Germinal center (tissue), 1 donor: Measurements from ENCODE around the gene IGSF11.
"Not testable (repeated sequence)": the region's sequence is repeated elsewhere in the genome, so short reads cannot be mapped to it uniquely, and the experiment has no call there.

ENCODE experiments used
- DNase-seq: peaks from one replicate; pipeline ENCODE4 v3.0.0; 2012; ENCODE audit warnings: mixed read lengths, low spot score

Gene IGSF11

GRCh38 chr3:119034256-119035013, at the start of gene IGSF11:
Gene IGSF11 (minus strand): TSS chr3:119034846. CDS start chr3:119034582, 264 bp downstream.
- peak; percentile 80 for DNase-seq

GRCh38 chr3:119080364-119080763, 45.7 kb upstream of the IGSF11 start:
- DNase-seq = no peak

GRCh38 chr3:119073258-119074001, 38.8 kb upstream of the IGSF11 start:
- DNase-seq = no peak

GRCh38 chr3:119072451-119072850, 37.8 kb upstream of the IGSF11 start:
- not testable (repeated sequence) for DNase-seq

- no peak for DNase-seq
Measured at GRCh38 chr3:119069725-119070124, 35.1 kb upstream of the IGSF11 start.

GRCh38 chr3:119063471-119063870, 28.8 kb upstream of the IGSF11 start:
- no peak for DNase-seq

GRCh38 chr3:119062892-119063291, 28.2 kb upstream of the IGSF11 start:
- DNase-seq = no peak

- DNase-seq = no peak
Measured at GRCh38 chr3:119044593-119044992, 9.9 kb upstream of the IGSF11 start.

GRCh38 chr3:119042162-119042561, 7.5 kb upstream of the IGSF11 start:
- DNase-seq = no peak

- no peak for DNase-seq
Measured at GRCh38 chr3:119035014-119035346, 334 bp upstream of the IGSF11 start.

GRCh38 chr3:119033393-119034255, 1.0 kb downstream of the IGSF11 start:
- no peak for DNase-seq

GRCh38 chr3:119025171-119025795, 9.4 kb downstream of the IGSF11 start:
- DNase-seq = no peak

GRCh38 chr3:119019767-119020518, 14.7 kb downstream of the IGSF11 start:
- no peak for DNase-seq

GRCh38 chr3:119018690-119019463, 15.8 kb downstream of the IGSF11 start:
- DNase-seq = no peak

GRCh38 chr3:119015942-119016341, 18.7 kb downstream of the IGSF11 start:
- no peak for DNase-seq

- DNase-seq = no peak
Measured at GRCh38 chr3:119013951-119014350, 20.7 kb downstream of the IGSF11 start.

- DNase-seq = no peak
Measured at GRCh38 chr3:119011528-119011927, 23.1 kb downstream of the IGSF11 start.

- no peak for DNase-seq
Measured at GRCh38 chr3:118997190-118997589, 37.5 kb downstream of the IGSF11 start.

- no peak for DNase-seq
Measured at GRCh38 chr3:118991775-118992174, 42.9 kb downstream of the IGSF11 start.

- DNase-seq = no peak
Measured at GRCh38 chr3:118990823-118991560, 43.7 kb downstream of the IGSF11 start.
